ENCODE measurements around the gene INHA. TPM values are rescaled to one million over a fixed set of nuclear protein-coding genes. Genes with fewer than 3 reads are reported as not detected.

INHA gene
- total RNA-seq, 1 donor from 2014 or later = 3.7 TPM

DNA sequence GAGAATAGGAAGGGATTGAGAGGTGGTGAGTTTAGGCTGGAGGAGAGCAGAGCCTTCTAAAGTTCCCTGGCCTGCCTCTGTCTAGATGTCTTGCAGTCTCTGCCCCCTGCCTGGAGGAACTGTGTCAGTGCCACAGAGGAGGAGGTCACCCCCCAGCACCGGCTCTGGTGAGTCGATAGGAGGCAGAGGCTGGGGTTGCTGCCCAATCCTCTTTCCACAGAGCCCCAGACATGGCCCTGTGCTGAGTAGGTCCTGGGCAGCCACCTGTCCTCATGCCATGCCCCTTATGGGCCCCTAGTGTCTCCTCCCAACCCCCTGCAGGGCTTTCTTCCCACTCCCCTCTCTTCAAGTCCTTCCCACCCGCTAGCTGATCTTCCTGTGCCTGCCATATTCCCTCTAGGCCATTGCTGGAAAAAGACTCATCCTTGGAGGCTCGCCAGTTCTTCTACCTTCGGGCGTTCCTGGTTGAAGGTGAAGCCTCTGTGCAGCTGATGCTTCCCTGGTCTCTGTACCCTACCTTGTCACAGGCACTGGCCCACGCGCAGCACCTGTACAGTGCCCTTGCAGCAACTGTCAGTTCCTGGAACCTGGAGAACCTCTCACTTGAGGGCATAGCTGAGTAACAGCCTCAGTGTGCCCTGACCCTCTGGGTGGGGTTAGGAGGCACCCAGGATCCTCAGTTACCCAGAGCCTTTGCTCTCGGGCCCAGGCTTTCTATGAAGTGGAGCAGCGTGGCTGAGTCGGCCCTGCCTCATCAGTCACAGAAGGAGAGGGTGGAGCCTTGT lies 42.2 kb downstream of the INHA start:
- Mint-ChIP-seq H3K4me1 (no peaks in the 10 kb centered on the region), H3K9me3 (no peaks in the 10 kb centered on the region), H3K27me3 (ENCODE audit: low read depth) (no peaks in the 10 kb centered on the region), H3K4me3 (no peak overlapping the region), H3K27ac (no peak overlapping the region), H3K36me3 (peaks cover 20% of the 10 kb centered on the region)
- DNase-seq (ENCODE audit: low spot score in 2 of 2, unreplicated experiment in 2 of 2) = no peak
- TF ChIP-seq, protein P1, sequence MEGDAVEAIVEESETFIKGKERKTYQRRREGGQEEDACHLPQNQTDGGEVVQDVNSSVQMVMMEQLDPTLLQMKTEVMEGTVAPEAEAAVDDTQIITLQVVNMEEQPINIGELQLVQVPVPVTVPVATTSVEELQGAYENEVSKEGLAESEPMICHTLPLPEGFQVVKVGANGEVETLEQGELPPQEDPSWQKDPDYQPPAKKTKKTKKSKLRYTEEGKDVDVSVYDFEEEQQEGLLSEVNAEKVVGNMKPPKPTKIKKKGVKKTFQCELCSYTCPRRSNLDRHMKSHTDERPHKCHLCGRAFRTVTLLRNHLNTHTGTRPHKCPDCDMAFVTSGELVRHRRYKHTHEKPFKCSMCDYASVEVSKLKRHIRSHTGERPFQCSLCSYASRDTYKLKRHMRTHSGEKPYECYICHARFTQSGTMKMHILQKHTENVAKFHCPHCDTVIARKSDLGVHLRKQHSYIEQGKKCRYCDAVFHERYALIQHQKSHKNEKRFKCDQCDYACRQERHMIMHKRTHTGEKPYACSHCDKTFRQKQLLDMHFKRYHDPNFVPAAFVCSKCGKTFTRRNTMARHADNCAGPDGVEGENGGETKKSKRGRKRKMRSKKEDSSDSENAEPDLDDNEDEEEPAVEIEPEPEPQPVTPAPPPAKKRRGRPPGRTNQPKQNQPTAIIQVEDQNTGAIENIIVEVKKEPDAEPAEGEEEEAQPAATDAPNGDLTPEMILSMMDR (IDR thresholded peaks at IDR 0.05; ENCODE audit: unreplicated experiment) = no peak

- TF ChIP-seq, protein P1 (IDR thresholded peaks at IDR 0.05; ENCODE audit: unreplicated experiment) = no peak
- DNase-seq (ENCODE audit: low spot score in 2 of 2, unreplicated experiment in 2 of 2) = no peak
- Mint-ChIP-seq H3K4me3 (no peak overlapping the region), H3K9me3 (no peaks in the 10 kb centered on the region), H3K36me3 (peaks cover 19% of the 10 kb centered on the region), H3K27me3 (ENCODE audit: low read depth) (no peaks in the 10 kb centered on the region), H3K4me1 (no peaks in the 10 kb centered on the region), H3K27ac (no peak overlapping the region)
Observed at GRCh38 chr2:219615036-219615435, 42.9 kb downstream of the INHA start.

DNA sequence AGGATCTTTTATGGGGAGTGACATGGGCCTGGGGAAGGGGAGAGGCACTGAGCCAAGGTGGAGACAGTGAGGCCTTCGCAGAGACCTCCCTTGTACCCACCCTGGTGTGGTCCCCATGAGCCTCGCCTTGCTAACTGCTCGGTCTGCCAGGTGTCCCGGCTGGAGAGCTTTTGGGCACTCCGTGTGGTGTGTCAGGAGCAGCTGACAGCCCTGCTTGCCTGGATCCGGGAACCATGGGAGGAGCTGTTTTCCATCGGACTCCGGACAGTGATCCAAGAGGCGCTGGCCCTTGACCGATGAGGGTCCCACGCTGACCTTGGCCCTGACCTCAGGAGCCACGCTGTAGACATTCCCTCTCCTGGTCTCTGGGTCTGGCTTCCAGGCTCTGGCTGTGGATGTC lies 43.8 kb downstream of the INHA start:
- Mint-ChIP-seq H3K4me1 (no peaks in the 10 kb centered on the region), H3K9me3 (no peaks in the 10 kb centered on the region)

DNA sequence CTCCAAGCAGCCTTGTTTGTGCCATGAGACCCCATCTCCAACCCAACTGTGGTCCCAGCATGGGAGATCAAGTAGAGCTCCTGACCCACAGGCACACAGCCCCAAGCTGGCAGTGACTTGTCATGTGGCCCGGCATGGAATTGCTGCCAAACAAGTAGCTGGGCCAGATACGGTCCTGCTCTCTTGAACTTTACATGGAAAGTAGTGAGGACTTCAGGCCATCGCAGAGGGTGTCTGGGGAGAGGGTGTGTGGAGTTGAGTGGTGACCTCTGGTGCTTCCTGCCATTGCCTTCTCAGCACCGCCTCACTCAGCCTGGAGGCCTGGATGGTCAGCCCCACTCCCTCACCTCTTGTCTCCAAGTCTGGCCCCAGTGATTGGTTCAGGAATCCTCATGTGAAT lies 44.4 kb downstream of the INHA start:
- Mint-ChIP-seq H3K4me1 (no peaks in the 10 kb centered on the region), H3K4me3 (no peak overlapping the region), H3K27me3 (ENCODE audit: low read depth) (no peaks in the 10 kb centered on the region), H3K36me3 (peaks cover 12% of the 10 kb centered on the region), H3K27ac (no peak overlapping the region), H3K9me3 (no peaks in the 10 kb centered on the region)
- DNase-seq (ENCODE audit: low spot score in 2 of 2, unreplicated experiment in 2 of 2) = no peak
- TF ChIP-seq, protein P1 (IDR thresholded peaks at IDR 0.05; ENCODE audit: unreplicated experiment) = no peak

More for the DNA sequence above, 43.8 kb downstream of the INHA start:
- H3K36me3 Mint-ChIP-seq = peaks cover 16% of the 10 kb centered on the region
- no peak overlapping the region for H3K4me3 Mint-ChIP-seq
- H3K27me3 Mint-ChIP-seq (ENCODE audit: low read depth) = no peaks in the 10 kb centered on the region
- TF ChIP-seq, protein P1 (IDR thresholded peaks at IDR 0.05; ENCODE audit: unreplicated experiment) = no peak
- H3K27ac Mint-ChIP-seq = no peak overlapping the region
- DNase-seq (ENCODE audit: low spot score in 2 of 2, unreplicated experiment in 2 of 2) = no peak

DNA sequence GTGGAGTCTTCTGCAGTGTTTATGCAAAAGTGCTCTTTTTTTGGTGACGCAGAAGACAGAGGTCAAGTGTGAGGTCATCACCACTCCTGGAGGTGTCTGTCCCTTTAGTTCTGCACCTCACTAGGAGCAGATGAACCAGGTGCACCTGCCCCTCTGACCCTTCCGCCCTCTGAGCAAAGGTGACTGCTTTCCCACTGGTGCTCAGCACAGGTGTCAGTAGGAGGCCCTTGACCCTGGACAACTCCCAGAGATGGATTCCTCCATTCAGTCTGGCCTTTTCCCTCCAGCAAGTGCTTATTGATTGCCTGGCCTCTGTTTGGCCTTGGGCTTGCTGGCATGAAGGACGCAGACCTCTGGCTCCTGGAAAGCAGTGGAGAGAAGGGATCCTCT lies 46.6 kb downstream of the INHA start:
- Mint-ChIP-seq H3K27me3 (ENCODE audit: low read depth) (peaks cover 4% of the 10 kb centered on the region), H3K36me3 (peaks cover 8% of the 10 kb centered on the region), H3K27ac (no peak overlapping the region), H3K4me1 (no peaks in the 10 kb centered on the region), H3K9me3 (no peaks in the 10 kb centered on the region), H3K4me3 (no peak overlapping the region)
- no peak for DNase-seq (ENCODE audit: low spot score in 2 of 2, unreplicated experiment in 2 of 2)
- TF ChIP-seq, protein P1 (IDR thresholded peaks at IDR 0.05; ENCODE audit: unreplicated experiment) = no peak

All from mesothelial cell of epicardium (in vitro differentiated cells).